HG02885 (cell line): ENCODE data around the gene TEPSIN.

Experiments used
- ATAC-seq: cut with Tn5 transposase; IDR thresholded peaks from one replicate; pipeline ENCODE4 v1.9.1; 2021; ENCODE audit warnings: mild to moderate bottlenecking; ENCODE audit not compliant: unreplicated experiment, poor library complexity

TEPSIN gene, protein sequence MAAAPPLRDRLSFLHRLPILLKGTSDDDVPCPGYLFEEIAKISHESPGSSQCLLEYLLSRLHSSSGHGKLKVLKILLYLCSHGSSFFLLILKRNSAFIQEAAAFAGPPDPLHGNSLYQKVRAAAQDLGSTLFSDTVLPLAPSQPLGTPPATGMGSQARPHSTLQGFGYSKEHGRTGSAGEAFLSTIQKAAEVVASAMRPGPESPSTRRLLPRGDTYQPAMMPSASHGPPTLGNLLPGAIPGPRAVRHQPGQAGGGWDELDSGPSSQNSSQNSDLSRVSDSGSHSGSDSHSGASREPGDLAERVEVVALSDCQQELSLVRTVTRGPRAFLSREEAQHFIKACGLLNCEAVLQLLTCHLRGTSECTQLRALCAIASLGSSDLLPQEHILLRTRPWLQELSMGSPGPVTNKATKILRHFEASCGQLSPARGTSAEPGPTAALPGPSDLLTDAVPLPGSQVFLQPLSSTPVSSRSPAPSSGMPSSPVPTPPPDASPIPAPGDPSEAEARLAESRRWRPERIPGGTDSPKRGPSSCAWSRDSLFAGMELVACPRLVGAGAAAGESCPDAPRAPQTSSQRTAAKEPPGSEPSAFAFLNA

DNA sequence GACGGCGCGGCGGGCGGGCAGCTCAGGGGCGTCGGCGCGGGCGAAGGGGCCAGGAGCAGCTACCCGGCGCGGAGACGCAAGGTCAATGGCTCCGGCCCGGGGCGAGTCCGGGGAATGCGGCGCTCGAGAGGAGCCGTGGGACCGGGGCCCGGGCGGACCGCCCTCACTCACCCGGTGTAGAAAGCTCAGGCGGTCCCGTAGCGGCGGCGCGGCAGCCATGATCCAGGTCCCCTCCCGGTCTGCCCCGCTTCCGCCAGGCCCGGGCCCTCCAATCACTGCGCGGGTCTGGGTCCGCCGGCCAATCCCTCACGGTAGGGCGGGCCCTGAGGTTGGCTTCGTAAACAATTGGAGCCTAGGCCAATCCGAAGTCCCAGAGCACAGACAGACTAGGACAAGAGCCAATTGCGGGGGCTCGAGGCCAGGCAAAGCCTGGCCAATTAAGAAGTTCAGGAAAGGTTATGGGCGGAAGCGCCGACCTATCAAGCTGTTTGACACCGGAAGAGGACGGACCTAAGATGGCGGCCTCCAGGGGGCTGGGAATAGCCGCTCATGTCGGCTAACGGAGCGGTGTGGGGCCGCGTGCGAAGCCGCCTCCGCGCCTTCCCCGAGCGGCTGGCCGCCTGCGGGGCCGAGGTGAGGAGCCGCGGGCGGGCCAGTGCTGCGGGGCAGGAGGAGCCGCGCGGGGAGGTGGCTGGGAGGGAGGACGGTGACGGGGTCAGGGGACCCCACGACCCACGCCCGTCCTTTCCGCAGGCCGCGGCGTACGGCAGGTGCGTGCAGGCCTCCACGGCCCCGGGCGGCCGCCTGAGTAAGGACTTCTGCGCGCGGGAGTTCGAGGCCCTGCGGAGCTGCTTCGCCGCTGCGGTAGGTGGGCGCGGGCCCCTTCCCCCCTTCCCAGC, at the start of gene TEPSIN, which contains the start of gene NDUFAF8:
Gene TEPSIN (minus strand): TSS at position 241 of the 899 bp plus-strand sequence. CDS start 22 bp downstream, at position 219.
Gene NDUFAF8 (plus strand): TSS at position 504 of the 899 bp plus-strand sequence. CDS start 46 bp downstream, at position 550.
- peak; percentile 90 for ATAC-seq

DNA sequence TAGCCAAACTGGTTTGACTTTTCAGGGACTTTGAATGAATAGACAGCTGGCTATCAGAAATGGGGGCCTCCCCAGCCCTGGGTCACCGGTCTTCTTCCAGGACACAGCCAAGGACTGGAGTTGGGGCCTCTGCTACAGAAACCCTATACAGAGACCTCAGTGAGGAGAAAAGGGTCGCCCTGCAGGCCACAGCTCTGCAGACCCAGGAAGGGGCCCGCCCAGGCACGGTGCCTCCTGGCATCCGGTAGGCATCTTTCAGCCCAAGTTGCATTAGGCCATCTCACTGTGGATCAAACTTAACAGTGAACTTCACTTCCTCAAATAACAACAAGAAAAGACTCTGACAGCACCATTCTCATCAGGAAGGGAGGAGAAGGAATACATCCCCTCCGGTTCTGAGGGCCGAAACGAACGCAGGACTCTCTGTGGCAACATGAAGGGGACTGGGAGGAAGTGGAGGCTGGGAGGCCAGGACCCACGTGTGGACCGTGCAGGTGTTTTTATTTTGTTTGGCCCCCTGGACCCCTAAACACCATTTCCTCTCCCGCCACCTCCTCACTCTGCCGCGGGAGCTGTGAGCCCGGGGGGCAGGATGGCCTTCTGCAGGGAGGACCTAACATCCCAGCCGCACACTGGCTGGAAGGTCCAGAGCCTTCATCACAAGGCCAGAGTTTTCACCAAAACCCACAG, 49.0 kb upstream of the TEPSIN start:
- ATAC-seq = no peak

DNA sequence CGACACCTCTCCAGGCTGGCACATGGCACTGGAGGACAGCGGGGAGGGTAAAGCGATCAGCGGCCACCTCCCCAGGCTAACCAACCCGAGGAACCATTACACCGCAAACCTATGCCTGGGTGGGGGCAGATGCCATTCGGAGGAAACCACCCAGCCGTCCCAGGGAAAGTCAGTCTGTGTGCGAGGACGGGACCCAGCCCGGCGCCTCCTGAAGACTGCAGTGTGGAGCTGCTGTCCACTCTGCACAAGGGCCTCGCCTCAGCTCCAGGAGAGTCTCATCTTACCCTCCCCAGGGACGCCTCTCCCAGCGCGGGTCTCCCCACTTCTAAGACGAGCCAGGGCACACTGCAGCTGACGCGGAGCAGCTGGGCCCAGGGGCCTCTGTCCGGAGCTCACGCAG, 48.3 kb upstream of the TEPSIN start:
- no peak for ATAC-seq

DNA sequence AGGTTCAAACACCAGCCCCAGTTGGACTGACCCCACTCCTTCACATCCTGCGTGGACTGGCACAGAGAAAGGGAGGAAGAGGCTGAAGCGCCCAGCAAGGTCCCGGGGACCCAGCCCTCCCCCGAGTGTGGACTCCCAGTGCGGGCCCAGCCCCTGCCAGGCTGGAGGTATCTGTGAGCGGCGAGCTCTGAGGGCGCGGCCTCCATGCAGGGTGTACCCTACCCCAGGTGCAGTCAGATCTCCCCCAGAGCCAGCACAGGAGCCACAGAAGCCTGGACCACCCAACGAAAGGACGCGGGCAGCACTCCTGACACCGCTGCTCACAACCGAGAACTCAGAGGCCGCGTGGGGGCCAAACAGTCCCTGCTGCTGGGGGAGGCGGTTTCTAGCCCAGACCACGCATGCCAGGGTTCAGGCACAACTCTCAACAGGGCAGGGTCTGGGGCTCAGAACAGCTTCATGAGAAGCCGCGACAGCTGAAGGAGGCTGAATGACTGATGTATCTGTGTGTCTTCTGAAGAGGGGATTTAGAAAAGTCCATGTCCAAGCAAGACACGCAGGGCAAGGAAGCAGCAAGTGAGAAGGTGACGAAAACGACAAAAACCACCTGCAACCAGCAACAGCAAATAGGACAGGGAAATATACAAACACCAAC, 47.8 kb upstream of the TEPSIN start:
- no peak for ATAC-seq

DNA sequence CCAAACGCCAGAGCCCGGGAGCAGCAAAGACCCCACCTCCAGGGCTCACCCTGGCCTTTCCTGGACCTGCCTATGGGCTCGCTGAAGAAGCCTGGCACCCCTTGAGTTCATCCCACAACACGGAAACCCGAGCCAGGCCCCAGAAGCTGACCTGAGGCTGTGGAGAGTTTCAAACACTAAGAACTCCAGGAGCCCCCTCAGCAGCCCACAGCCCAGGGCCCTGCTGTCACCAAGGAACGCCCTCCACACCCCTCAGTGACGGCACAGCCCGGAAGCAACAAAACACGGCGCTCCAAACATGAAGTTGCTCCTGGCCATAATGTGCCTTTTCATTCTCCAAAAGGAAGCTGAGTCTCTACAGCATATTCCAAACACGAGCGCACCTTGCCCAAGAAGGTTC, 47.0 kb upstream of the TEPSIN start:
- ATAC-seq = no peak

DNA sequence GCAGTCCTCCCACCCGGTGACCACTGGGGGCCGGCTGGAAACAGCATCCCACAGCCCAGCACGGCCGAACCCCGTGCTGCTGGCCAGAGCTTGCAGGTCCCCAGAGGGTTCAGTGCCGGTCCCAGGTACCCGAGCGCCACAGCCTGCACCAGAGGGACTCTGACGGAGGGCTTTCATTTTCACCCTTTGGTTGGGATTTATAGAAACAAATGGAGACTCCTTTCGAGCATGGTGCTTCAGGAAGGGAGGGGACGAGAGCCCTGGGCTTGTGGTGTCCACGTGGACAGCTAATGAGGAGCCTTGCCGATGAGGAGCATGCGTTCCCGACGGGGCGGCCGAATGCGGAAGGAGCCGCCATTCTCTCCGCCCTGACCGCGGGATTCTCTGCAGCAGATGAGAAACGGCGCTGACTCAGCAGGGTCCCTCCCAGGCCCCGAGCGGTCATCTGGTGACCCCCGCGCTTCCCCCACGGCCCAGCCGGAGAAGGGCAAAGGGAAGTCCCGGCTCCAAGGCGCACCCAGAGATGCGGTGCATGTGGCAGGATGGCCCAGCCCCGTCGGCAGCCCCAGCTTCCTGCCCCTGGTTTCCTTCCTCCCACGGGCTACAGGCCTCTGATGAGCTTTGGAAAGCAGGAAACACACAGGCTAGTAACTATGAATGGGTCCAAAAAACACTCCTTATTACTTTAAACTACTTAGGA, 46.5 kb upstream of the TEPSIN start:
- ATAC-seq = no peak

DNA sequence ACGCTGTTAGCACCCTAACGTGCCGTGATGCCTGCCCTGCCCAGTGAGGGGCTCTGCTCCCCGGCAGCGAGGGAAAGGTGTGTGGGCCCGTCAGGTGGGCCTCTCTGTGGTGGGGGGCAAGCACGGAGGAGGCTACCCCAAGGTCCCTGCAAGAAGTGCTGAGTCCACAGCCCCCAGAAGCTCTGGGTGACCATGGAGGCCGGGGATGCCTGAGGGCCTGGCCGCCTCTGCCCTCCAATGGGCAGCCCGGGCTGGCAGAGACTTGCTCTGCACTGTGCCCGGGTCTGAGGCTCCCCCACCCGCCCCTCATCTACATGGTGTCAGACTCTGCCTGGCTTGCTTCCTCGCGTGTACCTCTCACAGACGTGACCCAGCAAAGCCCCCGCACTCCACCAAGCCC, 44.0 kb upstream of the TEPSIN start:
- ATAC-seq = no peak

DNA sequence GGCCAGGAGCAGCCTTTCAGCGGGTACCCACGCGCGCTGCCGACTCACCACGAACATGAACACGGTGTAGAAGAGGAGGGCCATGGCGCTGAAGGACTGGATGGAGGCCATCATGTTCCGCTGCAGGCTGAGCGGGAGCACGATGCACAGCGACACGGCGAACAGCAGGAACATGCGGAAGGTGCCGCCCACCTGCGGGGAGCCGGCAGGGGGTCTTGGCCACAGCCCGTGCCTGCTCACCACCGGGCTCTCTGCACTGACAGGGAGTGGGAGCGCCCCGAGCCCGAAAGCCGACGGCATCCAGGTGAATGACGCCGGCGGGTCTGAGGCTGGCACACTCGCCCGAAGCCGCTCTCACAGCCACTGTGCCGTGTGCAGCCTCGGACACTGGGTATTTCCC, 43.3 kb upstream of the TEPSIN start:
- no peak for ATAC-seq

DNA sequence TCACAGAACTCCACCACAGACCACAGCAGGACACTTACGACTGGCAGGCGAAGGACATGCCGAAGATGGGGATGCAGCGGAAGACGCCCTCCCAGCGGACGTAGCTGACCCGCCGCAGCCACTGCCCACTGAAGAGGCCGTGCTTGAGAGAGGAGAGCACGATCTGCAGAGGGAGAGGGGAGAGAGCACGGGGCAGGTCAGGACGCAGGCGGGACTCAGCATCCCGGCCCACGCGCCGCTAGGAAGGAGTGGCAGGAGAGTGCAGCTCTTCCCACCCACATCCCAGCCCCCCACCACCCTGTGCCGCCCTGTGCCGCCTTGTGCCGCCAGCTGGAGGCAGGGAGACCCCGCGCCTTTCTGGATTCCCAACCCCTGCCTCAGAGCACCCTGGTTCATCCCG, 41.7 kb upstream of the TEPSIN start:
- no peak for ATAC-seq

DNA sequence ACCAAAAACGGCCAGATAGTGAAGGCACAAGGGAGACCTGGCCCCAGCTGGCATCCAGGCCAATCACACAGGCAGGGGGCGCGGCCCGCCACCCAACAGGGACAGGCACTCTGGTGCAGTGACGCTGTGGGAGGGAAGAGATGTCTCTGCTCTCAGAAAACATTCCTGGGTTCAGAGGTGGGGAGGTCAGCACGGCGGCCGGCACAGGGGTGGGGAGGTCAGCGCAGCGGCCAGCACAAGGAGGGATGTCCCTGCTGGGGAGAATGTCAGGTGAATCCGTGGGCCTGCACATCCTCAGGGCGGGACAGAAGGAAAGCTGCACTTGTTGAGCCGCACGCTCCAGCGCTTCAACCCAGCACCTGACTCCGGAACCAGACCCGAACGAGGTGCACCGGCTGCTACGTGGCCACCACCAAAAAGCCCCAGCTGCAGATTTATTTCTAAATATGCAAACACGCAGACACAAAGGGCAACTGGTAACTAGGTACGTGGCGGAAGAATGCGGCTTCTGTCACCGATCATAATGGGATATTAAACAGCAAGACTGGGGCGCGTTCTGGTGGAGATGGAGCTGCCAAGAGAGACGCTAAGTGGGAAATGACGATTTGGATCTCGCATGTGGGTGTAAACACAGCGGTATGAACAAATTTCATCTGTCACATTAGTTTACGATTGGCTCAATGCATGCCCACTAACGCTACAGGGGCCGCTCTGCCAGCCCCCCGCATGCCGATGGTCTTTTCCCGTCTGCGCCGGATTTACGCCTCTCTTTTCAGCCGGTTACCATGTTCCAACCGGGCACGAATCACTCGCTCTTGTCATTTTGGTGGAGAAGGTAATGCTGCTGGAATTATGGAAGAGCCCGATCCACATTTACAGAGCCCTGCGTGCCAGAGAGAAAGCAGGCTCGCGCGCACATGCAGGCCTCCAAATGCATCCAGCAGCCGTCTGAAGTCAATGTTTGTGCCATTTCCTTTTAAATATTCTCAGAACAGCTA, 40.7 kb upstream of the TEPSIN start:
- ATAC-seq = no peak

DNA sequence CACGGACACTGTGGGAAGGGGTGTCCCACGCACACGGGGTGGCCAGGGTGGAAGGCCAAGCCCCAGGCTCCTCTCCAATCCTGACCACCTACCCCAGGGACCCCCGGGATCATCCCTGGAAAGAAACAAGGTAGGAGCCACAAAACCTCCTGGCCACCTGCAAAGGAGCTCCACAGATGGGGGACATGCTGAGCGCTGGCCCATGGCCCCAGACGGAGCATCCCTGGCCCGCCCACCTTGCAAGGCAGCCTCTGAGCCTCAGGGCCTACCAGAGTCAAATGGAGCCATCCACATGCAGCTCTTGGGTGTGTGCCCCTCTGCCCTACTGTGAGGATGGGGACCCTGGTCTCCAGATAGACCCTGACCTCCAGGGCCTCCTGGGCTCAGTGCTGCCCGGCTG, 40.0 kb upstream of the TEPSIN start:
- no peak for ATAC-seq

DNA sequence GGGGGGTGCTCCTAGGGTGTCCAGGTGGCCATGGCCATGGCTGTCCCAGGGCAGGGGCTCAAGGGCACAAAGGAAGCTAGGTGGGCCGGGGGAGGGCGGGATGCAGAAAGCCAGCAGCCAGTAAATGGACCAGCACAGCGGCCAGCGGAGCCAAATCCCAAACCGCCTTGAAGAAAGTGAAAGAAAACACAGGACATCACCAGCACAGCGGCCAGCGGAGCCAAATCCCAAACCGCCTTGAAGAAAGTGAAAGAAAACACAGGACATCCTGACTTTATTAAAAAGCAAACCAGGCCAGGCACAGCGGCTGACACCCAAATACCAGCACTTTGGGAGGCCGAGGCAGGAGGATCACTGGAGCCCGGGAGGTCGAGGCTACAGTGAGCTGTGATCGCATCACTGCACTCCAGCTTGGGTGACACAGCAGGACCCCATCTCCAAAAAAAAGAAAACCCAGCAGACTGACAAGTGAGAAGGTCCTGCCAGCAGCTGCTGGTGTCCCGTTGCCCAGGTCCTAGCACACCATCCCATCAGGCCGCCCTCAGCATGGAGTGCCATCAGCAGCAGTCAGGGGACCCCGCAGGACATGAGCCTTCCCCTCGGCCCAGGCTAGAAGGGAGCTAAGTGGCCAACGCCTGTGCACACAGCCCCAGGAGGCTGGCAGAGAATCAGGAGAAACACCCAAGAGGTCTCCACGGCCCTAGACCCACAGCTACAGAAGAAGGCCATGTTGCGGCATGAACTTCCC, 39.3 kb upstream of the TEPSIN start:
- ATAC-seq = no peak

DNA sequence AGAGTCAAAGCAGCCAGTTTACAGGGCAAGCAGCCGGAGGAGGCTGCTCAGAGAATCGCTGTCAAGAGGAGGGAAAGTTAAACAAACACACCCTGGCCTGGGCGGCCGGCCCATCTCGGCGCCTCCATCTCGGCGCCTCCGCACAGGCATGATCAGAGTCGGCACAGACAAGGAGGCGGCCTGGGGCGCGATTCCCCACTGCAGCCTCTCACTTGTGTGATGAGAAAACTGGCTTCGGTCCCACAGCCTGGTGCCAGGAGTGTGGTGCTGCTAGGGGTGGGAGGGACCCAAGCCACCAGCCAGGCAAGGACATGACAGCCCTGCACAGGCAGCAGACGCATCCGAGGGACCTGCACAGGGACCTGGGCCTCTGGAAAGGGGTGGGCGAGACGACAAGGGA, 38.6 kb upstream of the TEPSIN start:
- ATAC-seq = no peak

DNA sequence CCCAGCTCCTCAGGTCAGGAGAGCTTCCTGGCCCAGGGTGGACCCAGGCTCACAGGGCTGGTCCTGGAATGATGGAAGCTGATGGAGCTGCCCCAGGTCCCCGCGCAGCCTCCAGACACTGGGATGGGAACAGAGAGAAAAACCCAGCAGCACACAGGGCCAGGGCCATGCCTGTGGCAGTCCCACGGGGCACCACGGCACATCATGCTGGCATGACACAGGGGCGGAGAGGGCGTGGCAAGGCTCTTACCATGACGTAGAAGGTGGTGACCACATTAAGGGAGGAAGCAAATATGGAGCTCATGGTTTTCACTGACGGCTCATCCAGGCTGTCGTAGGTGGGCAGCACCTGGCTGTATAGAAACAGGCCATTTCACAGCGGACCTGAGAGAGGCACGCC, 37.9 kb upstream of the TEPSIN start:
- no peak for ATAC-seq

DNA sequence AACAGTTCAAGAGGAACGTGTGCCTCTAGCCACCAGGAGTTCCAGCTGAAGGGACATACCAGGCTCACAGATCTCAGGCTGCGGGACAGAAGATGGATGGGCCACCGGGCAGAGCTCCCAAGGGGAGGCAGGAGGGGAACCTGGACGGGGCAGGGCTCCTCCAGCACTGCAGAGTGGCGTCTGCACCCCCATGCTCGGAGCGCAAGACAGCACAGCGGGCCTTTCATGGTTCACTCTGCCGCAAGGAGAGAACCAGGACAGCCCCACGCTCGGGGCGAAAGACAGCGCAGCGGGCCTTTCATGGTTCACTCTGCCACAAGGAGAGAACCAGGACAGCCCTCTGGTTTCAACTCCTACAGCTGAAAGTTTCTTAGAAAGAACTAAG, 35.6 kb upstream of the TEPSIN start:
- no peak for ATAC-seq

DNA sequence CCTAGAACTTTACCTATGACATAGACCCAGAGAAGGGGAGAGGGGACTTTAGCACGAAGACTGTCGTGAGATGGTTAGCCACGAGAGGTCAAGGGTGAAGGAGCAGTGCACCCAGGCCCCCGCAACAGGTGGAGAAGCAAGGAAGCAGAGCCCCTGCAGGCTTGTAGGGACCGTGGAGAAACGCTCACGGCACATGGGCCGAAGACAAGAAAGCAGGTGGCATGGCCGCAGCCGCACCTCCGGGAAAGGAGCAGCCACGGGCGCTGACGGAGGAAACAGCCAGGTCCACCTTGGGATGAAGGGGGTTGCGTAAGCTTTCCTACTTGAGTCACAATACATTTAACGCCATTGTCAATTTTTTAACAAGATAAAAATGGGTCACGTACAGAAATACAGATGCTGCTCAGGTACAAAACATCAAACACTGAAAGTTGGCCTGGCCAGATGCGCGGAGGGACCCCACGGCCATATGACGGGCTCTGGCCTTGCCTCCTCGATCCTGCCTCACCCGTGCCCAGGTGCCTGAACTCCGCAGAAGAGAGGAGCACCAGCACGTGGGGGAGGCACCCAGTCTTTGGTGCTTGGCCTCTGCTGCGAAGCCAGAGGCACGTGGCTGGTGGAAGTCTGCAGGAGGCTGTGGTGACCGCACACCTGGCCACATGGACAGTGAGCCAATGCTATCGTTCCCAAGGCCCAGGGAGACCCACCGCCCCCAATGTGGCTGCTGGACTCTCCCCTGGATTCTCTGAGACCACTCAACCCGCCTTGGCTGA, 35.0 kb upstream of the TEPSIN start:
- ATAC-seq = no peak

DNA sequence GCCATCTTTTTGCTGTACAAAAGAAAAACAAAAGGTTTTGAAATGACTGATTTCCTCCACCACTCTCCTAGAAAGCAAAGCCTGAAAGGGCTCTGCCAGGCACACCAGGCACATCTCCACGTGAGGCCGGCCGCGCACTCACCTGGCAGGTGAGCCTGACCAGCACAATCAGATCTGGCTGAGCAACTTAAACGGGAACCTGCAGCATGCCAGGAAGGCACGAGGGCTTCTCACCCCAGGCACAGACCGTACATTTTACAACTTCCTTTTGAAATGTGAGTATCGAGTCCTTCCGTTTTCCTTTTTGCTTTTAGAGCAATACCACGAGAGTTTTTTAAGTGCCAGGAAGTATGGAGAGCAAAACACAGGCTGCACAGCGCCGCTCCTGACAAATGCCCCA, 33.8 kb upstream of the TEPSIN start:
- no peak for ATAC-seq
